Breast epithelium (tissue), 4 donors: ENCODE data around the gene CREB1. TPM values are rescaled to one million over a fixed set of nuclear protein-coding genes. Genes with fewer than 3 reads are reported as not detected.
"Not testable (repeated sequence)": the region's sequence is repeated elsewhere in the genome, so short reads cannot be mapped to it uniquely, and the experiment has no call there.

ENCODE experiments used
- DNase-seq, 2 donors: peaks; one replicate each; pipeline ENCODE4 v3.0.0-alpha.2; 2019; ENCODE audit warnings: low spot score in 2 of 2
- H3K27ac ChIP-seq, 2 donors: fragments of 200-600 bp; sonication (generic) in 1 of 2; one replicate each; pipeline ENCODE4 v1.5.1; 2016 to 2019; ENCODE audit warnings: mild to moderate bottlenecking in 1 of 2
- H3K27me3 ChIP-seq, 2 donors: fragments of 200-600 bp; sonication (generic) in 1 of 2; one replicate each; pipeline versions ENCODE4 v1.5.1 to v1.6.0; 2017 to 2019; ENCODE audit warnings: control low read depth in 1 of 2, mild to moderate bottlenecking in 1 of 2
- H3K36me3 ChIP-seq: fragments of 200-600 bp; one replicate; pipeline ENCODE4 v1.5.1; 2019
- H3K4me1 ChIP-seq, 2 donors: fragments of 200-600 bp; sonication (generic); one replicate each; pipeline ENCODE4 v1.5.1; 2016 to 2019; ENCODE audit warnings: control low read depth in 1 of 2
- H3K4me3 ChIP-seq, 3 donors: fragments of 200-600 bp; sonication (generic); 1 replicate in 2 of 3; 2 replicates in 1 of 3; pipeline ENCODE4 v1.5.1; 2016 to 2019; ENCODE audit warnings: mild to moderate bottlenecking in 3 of 3, moderate library complexity in 2 of 3
- H3K9me3 ChIP-seq, 2 donors: fragments of 200-600 bp; sonication (generic) in 1 of 2; one replicate each; pipeline ENCODE4 v1.5.1; 2016 to 2019; ENCODE audit warnings: control low read depth in 1 of 2
- CTCF ChIP-seq, 3 donors: fragments of 450-650 bp; IDR thresholded peaks; one replicate each; pipeline ENCODE4 v1.5.1; 2016 to 2017; ENCODE audit warnings: antibody characterized with exemption in 3 of 3, mild to moderate bottlenecking in 3 of 3, moderate library complexity in 3 of 3
- POLR2A ChIP-seq: fragments of 450-650 bp; IDR thresholded peaks from one replicate; pipeline ENCODE4 v1.6.1; 2016; ENCODE audit warnings: antibody characterized with exemption, mild to moderate bottlenecking, moderate library complexity
- POLR2AphosphoS5 ChIP-seq, 3 donors: sonication (generic); formaldehyde crosslinking; IDR thresholded peaks; one replicate each; pipeline ENCODE4 v1.6.1; 2017; ENCODE audit warnings: antibody characterized with exemption in 3 of 3
- intact Hi-C: fragments of 100-400 bp; cut with DNase I; formaldehyde crosslinking; loops from one replicate; pipeline ENCODE4 v1.15.1; 2023; ENCODE audit warnings: low total_unique reads
- total RNA-seq, 3 donors: library from RNA; depleted of rRNA; stranded (reverse); fragments of >200 nt; gene quantifications; one replicate each; pipeline ENCODE4 v1.1.0, GENCODE V29; 2016

Gene CREB1
- total RNA-seq, 3 donors from 2014 or later = 45.6 to 81.5 (median 54.1) TPM

DNA sequence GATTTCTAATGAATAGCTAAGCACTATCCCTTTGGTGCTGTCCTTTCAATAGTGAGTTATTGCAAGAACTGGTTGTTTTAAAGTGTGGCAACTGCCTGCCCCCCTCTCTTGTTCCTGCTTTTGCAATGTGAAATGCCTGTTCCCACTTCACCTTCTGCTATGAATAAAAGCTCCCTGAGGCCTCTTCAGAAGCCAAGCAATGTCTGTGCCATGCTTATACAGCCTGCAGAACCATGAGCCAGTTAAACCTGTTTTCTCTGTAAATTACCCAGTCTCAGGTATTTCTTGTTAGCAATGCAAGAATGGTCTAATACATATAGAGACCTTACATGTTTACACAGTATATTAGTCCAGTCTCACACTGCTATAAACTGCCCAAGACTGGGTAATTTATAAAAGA lies 110.4 kb downstream of the CREB1 start:
- no peak for DNase-seq
- Histone ChIP-seq H3K27ac (no peak overlapping the region), H3K9me3 (no peaks in the 10 kb centered on the region), H3K27me3 (no peaks in the 10 kb centered on the region), H3K36me3 (no peaks in the 10 kb centered on the region), H3K4me3 (no peak overlapping the region), H3K4me1 (no peaks in the 10 kb centered on the region)
- intact Hi-C loops = no loop called here
- TF ChIP-seq CTCF (IDR thresholded peaks at IDR 0.05) (no peak), POLR2AphosphoS5 (IDR thresholded peaks at IDR 0.05) (no peak), POLR2A (no peak)

DNA sequence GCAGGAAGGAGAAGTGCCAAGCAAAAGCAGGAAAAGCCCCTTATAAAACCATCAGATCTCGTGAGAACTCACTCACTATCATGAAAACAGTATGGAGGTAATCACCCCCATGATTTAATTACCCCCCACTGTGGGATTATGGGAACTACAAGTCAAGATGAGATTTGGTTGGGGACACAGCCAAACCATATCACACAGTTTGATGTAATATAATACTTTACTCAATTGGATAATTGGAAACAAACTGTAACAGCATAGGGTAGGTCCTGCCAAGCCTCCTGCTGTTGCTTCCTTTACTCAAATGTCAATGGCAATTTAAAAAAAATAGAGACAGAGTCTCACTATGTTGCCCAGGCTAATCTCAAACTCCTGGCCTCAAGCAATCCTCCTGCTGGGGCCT lies 110.9 kb downstream of the CREB1 start:
- Histone ChIP-seq H3K27me3 (no peaks in the 10 kb centered on the region), H3K27ac (no peak overlapping the region), H3K36me3 (no peaks in the 10 kb centered on the region), H3K9me3 (no peaks in the 10 kb centered on the region), H3K4me1 (no peaks in the 10 kb centered on the region), H3K4me3 (no peak overlapping the region)
- no peak for DNase-seq
- TF ChIP-seq POLR2A (no peak), CTCF (IDR thresholded peaks at IDR 0.05) (no peak), POLR2AphosphoS5 (IDR thresholded peaks at IDR 0.05) (no peak)
- intact Hi-C loops = no loop called here

DNA sequence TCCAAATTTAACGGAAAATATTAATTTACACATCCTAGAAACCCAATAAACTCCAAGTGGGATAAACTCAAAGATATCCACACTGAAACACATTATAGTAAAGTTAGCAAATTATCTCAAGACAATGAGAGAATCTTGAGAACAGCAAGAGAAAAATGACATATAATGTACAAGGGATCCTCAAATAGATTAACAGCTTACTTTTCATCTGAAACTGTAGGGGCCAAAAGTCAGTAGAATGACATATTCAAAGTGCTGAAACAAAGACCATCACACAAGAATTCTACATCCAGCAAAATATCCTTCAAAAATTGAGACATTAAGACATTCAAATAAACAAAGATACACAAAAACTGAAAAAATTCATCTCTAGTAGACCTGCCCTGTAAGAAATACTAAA lies 114.1 kb downstream of the CREB1 start:
- H3K27ac ChIP-seq = no peak overlapping the region
- H3K4me1 ChIP-seq = no peaks in the 10 kb centered on the region
- intact Hi-C loops = no loop called here
- no peaks in the 10 kb centered on the region for H3K9me3 ChIP-seq
- H3K36me3 ChIP-seq = no peaks in the 10 kb centered on the region
- no peak overlapping the region for H3K4me3 ChIP-seq
- TF ChIP-seq POLR2A (no peak), CTCF (IDR thresholded peaks at IDR 0.05) (no peak), POLR2AphosphoS5 (IDR thresholded peaks at IDR 0.05) (no peak)
- no peak for DNase-seq
- no peaks in the 10 kb centered on the region for H3K27me3 ChIP-seq

DNA sequence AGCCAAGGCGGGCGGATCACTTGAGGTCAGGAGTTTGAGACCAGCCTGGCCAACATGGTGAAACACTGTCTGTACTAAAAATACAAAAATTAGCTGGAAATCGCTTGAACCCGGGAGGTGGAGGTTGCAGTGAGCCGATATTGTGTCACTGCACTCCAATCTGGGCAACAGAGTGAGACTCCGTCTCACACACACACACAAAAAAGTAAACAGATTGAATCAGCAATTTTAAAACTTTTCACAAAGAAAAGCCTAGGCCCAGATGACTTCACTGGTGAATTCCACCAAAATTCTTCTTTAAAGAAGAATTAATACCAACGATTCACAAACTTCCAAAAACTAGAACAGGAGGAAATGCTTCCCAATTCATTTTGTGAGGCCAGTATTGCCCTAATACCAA lies 116.8 kb downstream of the CREB1 start:
- H3K27me3 ChIP-seq, H3K36me3 ChIP-seq, H3K27ac ChIP-seq, H3K4me3 ChIP-seq, H3K9me3 ChIP-seq, intact Hi-C loops, DNase-seq, H3K4me1 ChIP-seq: not testable (repeated sequence)

Other genes starting within 250 kb of the CREB1 start
- gene METTL21A, start 95.4 kb downstream of the CREB1 start, total RNA-seq = 10 to 100 TPM; 12.4 to 17.0 (median 13.3) TPM
- gene CCNYL1, start 181.7 kb downstream of the CREB1 start, total RNA-seq = 10 to 100 TPM in 2 of 3 donors, 1 to 10 TPM in 1; 10.0 to 17.4 (median 11.8) TPM
- gene FZD5, start 239.9 kb downstream of the CREB1 start, total RNA-seq = 10 to 100 TPM in 2 of 3 donors, 1 to 10 TPM in 1; 5.2 to 17.0 (median 12.1) TPM